HepG2 (cell line): ENCODE results near the gene IBA57. TPM values are rescaled to one million over a fixed set of nuclear protein-coding genes. Genes with fewer than 3 reads are reported as not detected.

Experiments
- ATAC-seq: fragments of 200-7000 bp; cut with Tn5 transposase; 3 replicates; pipeline ENCODE4 v1.9.1; 2020; ENCODE audit warnings: mild to moderate bottlenecking, moderate library complexity
- BruUV-seq: library from RNA; stranded (reverse); fragments of 400-500 nt; replicated peaks from 2 replicates; lab custom pipeline; 2021; lab: Mats Ljungman, UMichigan
- CTCF ChIA-PET: fragments of 300-600 bp; formaldehyde crosslinking; extraction: SDS; loops from one replicate; lab custom pipeline; 2021; ENCODE audit warnings: low total read pairs, inconsistent platforms, low intra/inter-chr PET ratio; lab: Yijun Ruan, JAX
- POLR2A ChIA-PET: fragments of 350-600 bp; sonication (Branson Sonifier 250); formaldehyde crosslinking; loops from one replicate; lab custom pipeline; 2020; ENCODE audit warnings: antibody characterized with exemption, inconsistent platforms; lab: Yijun Ruan, JAX
- DNase-seq: peaks from one replicate; pipeline ENCODE4 v3.0.0-alpha.2; 2015; ENCODE audit warnings: low spot score
- FAIRE-seq: peaks from 3 replicates; lab custom pipeline; 2011; peaks lifted over from hg19 to GRCh38; lab: Jason Lieb, UNC
- H2AFZ ChIP-seq: one replicate; pipeline ENCODE4 v1.6.1; 2011; ENCODE audit warnings: low read length, inconsistent platforms
- H3K27ac ChIP-seq: fragments of 300-600 bp; 3 replicates; pipeline ENCODE4 v1.8.0; 2011; ENCODE audit warnings: mixed run types, mild to moderate bottlenecking, mixed read lengths, low read length, inconsistent platforms; ENCODE audit not compliant: insufficient read depth; ENCODE audit errors: extremely low read length
- H3K27me3 ChIP-seq, 2 experiments: fragments of 200-600 bp in 1 of 2; 2 replicates in 1 of 2; 3 replicates in 1 of 2; pipeline versions ENCODE4 v1.6.0 to v1.8.0; 2011; ENCODE audit warnings: low read length in 2 of 2, mild to moderate bottlenecking in 2 of 2, moderate library complexity in 2 of 2, inconsistent platforms in 1 of 2; ENCODE audit not compliant: insufficient read depth in 2 of 2, control insufficient read depth in 1 of 2
- H3K36me3 ChIP-seq, 2 experiments: fragments of 200-600 bp in 1 of 2; replicated peaks in 1 of 2; 2 replicates in 1 of 2; 3 replicates in 1 of 2; pipeline versions ENCODE4 v1.5.1 to v1.8.0; 2011; ENCODE audit warnings: low read length in 2 of 2, inconsistent platforms in 1 of 2; ENCODE audit not compliant: insufficient read depth in 2 of 2, control insufficient read depth in 1 of 2
- H3K4me1 ChIP-seq: 2 replicates; pipeline ENCODE4 v1.5.1; 2012; ENCODE audit warnings: low read length, inconsistent platforms; ENCODE audit not compliant: insufficient read depth
- H3K4me2 ChIP-seq: 2 replicates; pipeline ENCODE4 v1.6.0; 2011; ENCODE audit warnings: low read depth, low read length, inconsistent platforms
- H3K4me3 ChIP-seq, 3 experiments: fragments of 200-600 bp in 1 of 3; sonication (generic), shearing (Covaris generic) in 1 of 3; replicated peaks in 1 of 3; 2 replicates each; pipeline ENCODE4 v1.5.1; 2011 to 2016; ENCODE audit warnings: low read length in 3 of 3, inconsistent platforms in 2 of 3, low read depth in 2 of 3, mild to moderate bottlenecking in 2 of 3, control low read depth in 1 of 3, mixed read lengths in 1 of 3; ENCODE audit not compliant: insufficient read depth in 1 of 3
- H3K79me2 ChIP-seq: one replicate; pipeline ENCODE4 v1.6.1; 2011; ENCODE audit warnings: low read length, inconsistent platforms; ENCODE audit not compliant: insufficient read depth
- H3K9ac ChIP-seq: 2 replicates; pipeline ENCODE4 v1.6.0; 2011; ENCODE audit warnings: mild to moderate bottlenecking, low read depth, low read length, inconsistent platforms; ENCODE audit not compliant: insufficient read depth
- H3K9me3 ChIP-seq: 2 replicates; pipeline ENCODE4 v1.5.1; 2012; ENCODE audit warnings: mild to moderate bottlenecking, low read length
- H4K20me1 ChIP-seq: 2 replicates; pipeline ENCODE4 v1.6.0; 2011; ENCODE audit warnings: inconsistent platforms, mild to moderate bottlenecking, low read length, moderate library complexity; ENCODE audit not compliant: insufficient read depth
- MXD4 ChIP-seq: IDR thresholded peaks from 2 replicates; pipeline ENCODE4 v1.6.1; 2016; ENCODE audit warnings: mild to moderate bottlenecking, missing biosample characterization, missing genetic modification reagents
- ZBTB33 ChIP-seq: sonication (generic); formaldehyde crosslinking; IDR thresholded peaks from 2 replicates; pipeline ENCODE4 v1.4.0; 2020; ENCODE audit warnings: missing genetic modification reagents
- ZBTB4 ChIP-seq: sonication (generic); formaldehyde crosslinking; IDR thresholded peaks from 2 replicates; pipeline ENCODE4 v1.4.0; 2020; ENCODE audit warnings: missing genetic modification reagents, mild to moderate bottlenecking, borderline replicate concordance
- WGBS: methylation state at CpG from one replicate; pipeline ENCODE4 v1.1.6; 2017; ENCODE audit warnings: low lambda C conversion rate; 5-methylcytosine and 5-hydroxymethylcytosine counted together
- in situ Hi-C: cut with HindIII; loops from 2 replicates; pipeline ENCODE4 v1.10.0; 2017; ENCODE audit warnings: low pct_unique_long_range_greater_than_20kb; ENCODE audit not compliant: extremely low pct_ligation_motif_present
- intact Hi-C: fragments of 100-400 bp; cut with micrococcal nuclease; formaldehyde crosslinking; loops from one replicate; pipeline ENCODE4 v1.10.0; 2022; ENCODE audit not compliant: unreplicated experiment
- polyA plus RNA-seq, 8 experiments: library from polyadenylated mRNA; depleted of rRNA in 3 of 8; stranded (reverse) in 7 of 8; unstranded in 1 of 8; fragments of >200 nt; fragmentation: Illumina TruSeq in 4 of 8; extraction: Trizol in 4 of 8; gene quantifications; 2 replicates each; pipeline versions ENCODE4 v1.2.1 to v1.2.3, GENCODE V29; 2011 to 2016; ENCODE audit warnings: low read depth in 4 of 8, missing spikeins in 1 of 8, mixed read lengths in 1 of 8; ENCODE audit not compliant: insufficient read depth in 1 of 8
- total RNA-seq, 5 experiments: library from RNA; depleted of rRNA; stranded (reverse); fragments of >200 nt; fragmentation: Illumina TruSeq; extraction: Trizol; gene quantifications; 2 replicates each; pipeline ENCODE4 v1.2.3, GENCODE V29; 2016; ENCODE audit warnings: low read depth in 1 of 5

The IBA57 gene
- total and polyA plus RNA-seq, 2 of the 13 experiments (the other 11 are each of a cell fraction or from before 2014, with no cell fraction given) = 2.3 to 10.2 TPM

GRCh38 chr1:228142155-228142691 is 23.4 kb upstream of the IBA57 start (continued):
- peak; percentile 53; the same call in 1 of the 2 replicates for TF ChIP-seq ZBTB4 (CRISPR knock-in tag)

DNA sequence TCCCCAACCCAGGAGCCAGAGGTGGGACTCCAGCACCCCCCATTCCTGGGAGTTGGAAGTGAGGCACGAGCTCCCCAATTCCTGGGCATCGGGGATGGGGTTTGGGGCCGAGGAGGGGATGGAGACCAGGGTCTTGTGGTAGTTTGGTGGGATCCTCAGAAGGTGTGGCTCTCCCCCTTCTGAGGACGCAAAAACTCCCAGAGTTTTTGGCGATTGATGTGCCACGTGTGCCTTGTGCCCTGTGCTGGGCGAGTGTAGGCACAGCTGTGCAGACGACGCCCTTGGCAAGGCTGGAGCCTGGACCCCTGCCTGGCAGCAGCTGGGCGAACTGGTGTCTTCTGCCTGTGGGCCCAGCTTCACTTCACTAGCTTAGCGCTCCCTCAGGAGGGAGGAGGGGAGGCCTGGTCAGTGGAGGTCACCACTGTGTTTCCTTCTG is 22.9 kb upstream of the IBA57 start:
- H3K4me1 ChIP-seq = peaks cover 42% of the 10 kb centered on the region
- DNase-seq (no peak), ATAC-seq (no peak), FAIRE-seq (no peak)
- in situ Hi-C loops (no loop called here), intact Hi-C loops (no loop called here)
- H3K36me3 ChIP-seq = peaks cover 4 to 16% of the 10 kb centered on the region in 2 experiments; a peak in 4 of 5 replicates
- ChIA-PET POLR2A (interaction anchor here (1.4 kb wide), 1 partner anchor 23 kb away, joined by 4 read pairs; the partner anchor contains the start of gene IBA57), CTCF (no interaction called here)
- no peak overlapping the region for H2AFZ ChIP-seq
- no peaks in the 10 kb centered on the region; a peak in 1 of 5 replicates for H3K27me3 ChIP-seq
- H4K20me1 ChIP-seq = peaks cover 23% of the 10 kb centered on the region; the same call in 1 of the 2 replicates
- H3K4me3 ChIP-seq = peak overlapping the region in 1 of 3 experiments; percentile 98; a peak in 2 of 6 replicates
- no TSS peak for BruUV-seq
- H3K27ac ChIP-seq = no peak overlapping the region
- H3K4me2 ChIP-seq = peak overlapping the region; percentile 95
- H3K79me2 ChIP-seq = peaks cover 59% of the 10 kb centered on the region
- no peak overlapping the region for H3K9ac ChIP-seq
- H3K9me3 ChIP-seq = no peaks in the 10 kb centered on the region
- 0 out of 2 replicates have a peak, but pooled peaks have one; percentile 10 for TF ChIP-seq ZBTB33 (CRISPR knock-in tag)
- TF ChIP-seq MXD4 = no peak
- 80% methylated on average over 1 of the region's 11 CpGs for WGBS
